Activated CD4-positive, alpha-beta T cell treated with anti-CD3 and anti-CD28 coated beads, Interleukin-2, amount 10 ng/mL, durations not matched to agents 7 days and 5 days (primary cell): ENCODE data around the gene KCNIP3. TPM values are rescaled to one million over a fixed set of nuclear protein-coding genes. Genes with fewer than 3 reads are reported as not detected.

Experiments
- CTCF ChIA-PET: fragments of 350-600 bp; sonication (Branson Sonifier 250); formaldehyde crosslinking; loops from one replicate; lab custom pipeline; 2021; ENCODE audit warnings: antibody characterized with exemption; lab: Charles Lee
- POLR2A ChIA-PET: fragments of 350-600 bp; sonication (Branson Sonifier 250); formaldehyde crosslinking; loops from one replicate; lab custom pipeline; 2021; ENCODE audit warnings: antibody characterized with exemption; lab: Charles Lee
- DNase-seq: peaks from one replicate; pipeline ENCODE4 v3.0.0-alpha.2; 2020
- H3K27ac Mint-ChIP-seq: one replicate; pipeline ENCODE4 v1.8.0; 2021; ENCODE audit warnings: mild to moderate bottlenecking, moderate library complexity, mixed read lengths
- H3K27me3 Mint-ChIP-seq: one replicate; pipeline ENCODE4 v1.8.0; 2021; ENCODE audit warnings: mixed read lengths
- H3K36me3 Mint-ChIP-seq: one replicate; pipeline ENCODE4 v1.8.0; 2021; ENCODE audit warnings: low read depth, mixed read lengths
- H3K4me1 Mint-ChIP-seq: one replicate; pipeline ENCODE4 v1.8.0; 2021; ENCODE audit warnings: mixed read lengths
- H3K4me3 Mint-ChIP-seq: one replicate; pipeline ENCODE4 v1.8.0; 2021; ENCODE audit warnings: mild to moderate bottlenecking, moderate library complexity, mixed read lengths
- H3K9me3 Mint-ChIP-seq: one replicate; pipeline ENCODE4 v1.8.0; 2021; ENCODE audit warnings: mixed read lengths
- total RNA-seq, 2 experiments: library from RNA; stranded (reverse); gene quantifications; one replicate each; pipeline ENCODE4 v1.2.3, GENCODE V29; 2021

The KCNIP3 gene
- total RNA-seq, 2 experiments from 2014 or later, result not detected

- Mint-ChIP-seq H3K4me3 (no peak overlapping the region), H3K36me3 (no peaks in the 10 kb centered on the region), H3K27me3 (no peaks in the 10 kb centered on the region), H3K4me1 (no peaks in the 10 kb centered on the region), H3K9me3 (peaks cover 8% of the 10 kb centered on the region), H3K27ac (no peak overlapping the region)
- ChIA-PET POLR2A (no interaction called here), CTCF (no interaction called here)
- DNase-seq, result no peak
These were observed 28.7 kb downstream of the KCNIP3 start for GRCh38 chr2:95325590-95326432.

- peaks cover 8% of the 10 kb centered on the region for H3K9me3 Mint-ChIP-seq
These were observed 29.4 kb downstream of the KCNIP3 start for GRCh38 chr2:95326433-95327140.

DNA sequence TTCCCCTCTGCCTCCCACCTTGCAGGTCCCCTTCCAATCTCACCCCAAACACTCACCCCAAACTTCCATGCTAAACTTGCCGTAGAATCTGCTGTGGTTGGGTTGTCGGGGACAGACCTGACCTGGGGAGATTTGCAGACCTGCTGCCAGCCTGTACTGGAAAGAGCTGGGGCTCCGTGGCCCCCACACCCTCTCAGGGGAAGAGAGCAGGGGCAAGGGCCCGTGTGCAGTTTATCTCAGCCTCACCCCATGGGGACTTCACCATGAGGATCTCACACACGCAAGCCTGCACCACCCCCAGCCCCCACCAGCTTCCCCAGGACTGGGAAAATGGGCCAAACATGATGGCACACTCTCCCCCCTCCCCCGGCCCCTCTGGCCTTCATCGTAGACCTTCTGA, 30.7 kb downstream of the KCNIP3 start:
- no peaks in the 10 kb centered on the region for H3K27me3 Mint-ChIP-seq
- H3K4me3 Mint-ChIP-seq, result no peak overlapping the region
- POLR2A ChIA-PET, result no interaction called here
- CTCF ChIA-PET, result no interaction called here
- no peaks in the 10 kb centered on the region for H3K36me3 Mint-ChIP-seq
- no peak for DNase-seq
- no peak overlapping the region for H3K27ac Mint-ChIP-seq
- H3K4me1 Mint-ChIP-seq, result no peaks in the 10 kb centered on the region
- peaks cover 8% of the 10 kb centered on the region for H3K9me3 Mint-ChIP-seq

More at GRCh38 chr2:95326433-95327140, 29.4 kb downstream of the KCNIP3 start:
- Mint-ChIP-seq H3K4me3 (no peak overlapping the region), H3K27me3 (no peaks in the 10 kb centered on the region), H3K36me3 (no peaks in the 10 kb centered on the region), H3K27ac (no peak overlapping the region), H3K4me1 (no peaks in the 10 kb centered on the region)
- no peak for DNase-seq
- ChIA-PET POLR2A (no interaction called here), CTCF (no interaction called here)

GRCh38 chr2:95328358-95329125, 31.4 kb downstream of the KCNIP3 start:
- no peaks in the 10 kb centered on the region for H3K36me3 Mint-ChIP-seq
- ChIA-PET CTCF (interaction anchor here (1.2 kb wide), 1 partner anchor 27 kb away, joined by 3 read pairs; no protein-coding TSS in a partner anchor), POLR2A (no interaction called here)
- no peaks in the 10 kb centered on the region for H3K4me1 Mint-ChIP-seq
- DNase-seq, result no peak
- no peak overlapping the region for H3K27ac Mint-ChIP-seq
- H3K27me3 Mint-ChIP-seq, result no peaks in the 10 kb centered on the region
- no peak overlapping the region for H3K4me3 Mint-ChIP-seq
- H3K9me3 Mint-ChIP-seq, result peaks cover 8% of the 10 kb centered on the region

GRCh38 chr2:95329401-95329800, 32.3 kb downstream of the KCNIP3 start:
- POLR2A ChIA-PET, result no interaction called here
- Mint-ChIP-seq H3K27ac (no peak overlapping the region), H3K4me1 (no peaks in the 10 kb centered on the region), H3K9me3 (peaks cover 8% of the 10 kb centered on the region), H3K27me3 (peaks cover 2% of the 10 kb centered on the region), H3K4me3 (no peak overlapping the region), H3K36me3 (no peaks in the 10 kb centered on the region)
- DNase-seq, result no peak
- CTCF ChIA-PET, result interaction anchor here (1.2 kb wide), 1 partner anchor 28 kb away, joined by 3 read pairs; no protein-coding TSS in a partner anchor

- ChIA-PET POLR2A (no interaction called here), CTCF (interaction anchor here (1.2 kb wide), 2 partner anchors 15 to 28 kb away, joined by 3 to 4 read pairs; no protein-coding TSS in a partner anchor)
- Mint-ChIP-seq H3K4me1 (no peaks in the 10 kb centered on the region), H3K36me3 (no peaks in the 10 kb centered on the region), H3K27ac (no peak overlapping the region), H3K9me3 (peaks cover 8% of the 10 kb centered on the region), H3K27me3 (peaks cover 3% of the 10 kb centered on the region), H3K4me3 (no peak overlapping the region)
- DNase-seq, result no peak
These were observed 33.0 kb downstream of the KCNIP3 start for GRCh38 chr2:95329891-95330793.

DNA sequence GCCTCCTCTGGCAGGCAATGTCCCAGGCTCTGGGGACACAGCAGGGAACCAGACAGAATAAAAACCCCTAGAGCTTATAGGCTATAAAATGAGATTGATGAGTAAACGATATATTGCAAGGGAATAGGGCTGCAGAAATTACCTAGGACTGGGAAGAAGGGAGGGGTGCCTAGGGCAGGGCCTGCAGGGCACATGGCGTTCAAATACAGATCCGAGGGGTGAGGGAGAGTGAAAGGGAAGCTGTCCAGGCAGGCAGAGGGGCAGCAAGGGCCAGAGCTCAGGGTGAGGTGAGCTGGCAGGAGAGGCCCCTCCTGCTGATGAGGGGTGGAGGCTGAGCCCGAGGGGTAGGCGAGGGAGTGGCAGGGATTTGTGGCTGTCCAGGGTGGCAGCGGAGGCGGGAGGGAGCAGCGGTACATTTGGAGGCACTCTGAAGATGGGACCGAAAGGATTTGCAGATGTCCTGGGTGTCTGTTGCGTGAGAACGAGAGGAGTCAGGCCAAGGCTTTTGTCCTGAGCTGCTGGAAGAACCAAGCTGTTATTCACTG, 33.7 kb downstream of the KCNIP3 start:
- Mint-ChIP-seq H3K27ac (no peak overlapping the region), H3K4me3 (no peak overlapping the region), H3K9me3 (peaks cover 3% of the 10 kb centered on the region), H3K36me3 (no peaks in the 10 kb centered on the region), H3K4me1 (no peaks in the 10 kb centered on the region), H3K27me3 (peaks cover 4% of the 10 kb centered on the region)
- POLR2A ChIA-PET, result no interaction called here
- DNase-seq, result no peak
- CTCF ChIA-PET, result interaction anchor here (1.2 kb wide), 1 partner anchor 15 kb away, joined by 4 read pairs; no protein-coding TSS in a partner anchor

DNA sequence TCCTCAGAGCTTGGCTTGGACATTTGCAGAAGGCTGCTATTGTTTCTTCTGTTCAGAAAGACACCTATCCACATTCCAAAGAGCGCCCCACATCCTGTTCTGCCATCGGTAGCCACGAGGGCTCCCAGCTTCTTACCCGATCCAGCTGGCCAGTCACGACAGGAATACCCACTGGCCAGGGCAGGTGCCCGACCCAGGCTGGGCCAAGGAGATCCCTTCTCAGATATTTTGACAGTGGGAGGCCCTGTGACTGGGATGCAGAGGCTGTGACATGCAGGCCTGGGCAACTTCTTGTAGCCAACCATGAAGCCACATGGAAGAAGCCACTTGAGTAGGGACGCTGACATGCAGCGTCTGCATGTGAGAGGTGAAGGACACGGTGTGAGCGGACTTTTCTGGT, 34.5 kb downstream of the KCNIP3 start:
- no peak overlapping the region for H3K27ac Mint-ChIP-seq
- no peak overlapping the region for H3K4me3 Mint-ChIP-seq
- H3K4me1 Mint-ChIP-seq, result no peaks in the 10 kb centered on the region
- H3K36me3 Mint-ChIP-seq, result no peaks in the 10 kb centered on the region
- no peak for DNase-seq
- CTCF ChIA-PET, result interaction anchor here (1.2 kb wide), 1 partner anchor 14 kb away, joined by 4 read pairs; no protein-coding TSS in a partner anchor
- no peaks in the 10 kb centered on the region for H3K9me3 Mint-ChIP-seq
- peaks cover 7% of the 10 kb centered on the region for H3K27me3 Mint-ChIP-seq
- POLR2A ChIA-PET, result no interaction called here

- H3K4me1 Mint-ChIP-seq, result no peaks in the 10 kb centered on the region
- CTCF ChIA-PET, result no interaction called here
- H3K27ac Mint-ChIP-seq, result no peak overlapping the region
These were observed 34.9 kb downstream of the KCNIP3 start for GRCh38 chr2:95332036-95332435.

GRCh38 chr2:95333056-95333455, 35.9 kb downstream of the KCNIP3 start:
- Mint-ChIP-seq H3K27ac (no peak overlapping the region), H3K9me3 (no peaks in the 10 kb centered on the region), H3K36me3 (no peaks in the 10 kb centered on the region), H3K4me3 (no peak overlapping the region), H3K4me1 (no peaks in the 10 kb centered on the region), H3K27me3 (peaks cover 7% of the 10 kb centered on the region)
- CTCF ChIA-PET, result no interaction called here
- DNase-seq, result no peak
- POLR2A ChIA-PET, result no interaction called here

More at GRCh38 chr2:95332036-95332435, 34.9 kb downstream of the KCNIP3 start:
- no peak for DNase-seq
- Mint-ChIP-seq H3K4me3 (no peak overlapping the region), H3K36me3 (no peaks in the 10 kb centered on the region), H3K27me3 (peaks cover 7% of the 10 kb centered on the region), H3K9me3 (no peaks in the 10 kb centered on the region)
- POLR2A ChIA-PET, result no interaction called here

- POLR2A ChIA-PET, result no interaction called here
- H3K9me3 Mint-ChIP-seq, result no peaks in the 10 kb centered on the region
- H3K4me3 Mint-ChIP-seq, result no peak overlapping the region
- no peak overlapping the region for H3K27ac Mint-ChIP-seq
- CTCF ChIA-PET, result interaction anchor here (1.1 kb wide), 1 partner anchor 11 kb away, joined by 4 read pairs; no protein-coding TSS in a partner anchor
- H3K4me1 Mint-ChIP-seq, result no peaks in the 10 kb centered on the region
- no peak for DNase-seq
- peaks cover 7% of the 10 kb centered on the region for H3K27me3 Mint-ChIP-seq
- H3K36me3 Mint-ChIP-seq, result no peaks in the 10 kb centered on the region
These were observed 36.8 kb downstream of the KCNIP3 start for GRCh38 chr2:95333888-95334338.
